Measurements from ENCODE around the gene AKR1B1. TPM values are rescaled to one million over a fixed set of nuclear protein-coding genes. Genes with fewer than 3 reads are reported as not detected.

The AKR1B1 gene
- polyA plus RNA-seq, 2 of the 4 experiments (the other 2 are of a cell fraction), result 1,636 to 6,205 TPM

- TF ChIP-seq FOSB (CRISPR knock-in tag; IDR thresholded peaks at IDR 0.05) (no peak), ZFP36 (IDR thresholded peaks at IDR 0.05; ENCODE audit: borderline replicate concordance, partially characterized antibody) (no peak), NR3C1 (IDR thresholded peaks at IDR 0.05) (no peak), MAFK (IDR thresholded peaks at IDR 0.05; ENCODE audit: partially characterized antibody) (no peak), EHMT2 (IDR thresholded peaks at IDR 0.05; ENCODE audit: low read depth) (no peak), TP53 (CRISPR knock-in tag; IDR thresholded peaks at IDR 0.05) (no peak), PHF8 (IDR thresholded peaks at IDR 0.05; ENCODE audit: borderline replicate concordance, low read depth) (no peak), RFX5 (IDR thresholded peaks at IDR 0.05) (no peak), FOSL2 (IDR thresholded peaks at IDR 0.05) (peak; percentile 52; the same call in 1 of the 2 replicates), FOSL2 (CRISPR knock-in tag; IDR thresholded peaks at IDR 0.05) (peak; percentile 85), CTCF (IDR thresholded peaks at IDR 0.05) (no peak), MAZ (IDR thresholded peaks at IDR 0.05; ENCODE audit: borderline replicate concordance, low read depth, low read length) (no peak), MYC (IDR thresholded peaks at IDR 0.05; ENCODE audit: borderline replicate concordance, low read length) (no peak), RNF2 (IDR thresholded peaks at IDR 0.05; ENCODE audit: borderline replicate concordance, low read depth) (no peak), POLR2A (IDR thresholded peaks at IDR 0.05; ENCODE audit: low read length) (no peak), HOXB13 (CRISPR knock-in tag; IDR thresholded peaks at IDR 0.05; ENCODE audit: low read depth) (no peak), RCOR1 (IDR thresholded peaks at IDR 0.05; ENCODE audit: low read depth, low read length) (no peak), KDM1A (IDR thresholded peaks at IDR 0.05; ENCODE audit: low read depth) (no peak), SREBF2 (IDR thresholded peaks at IDR 0.05) (no peak)
- TF ChIP-seq, protein P1, sequence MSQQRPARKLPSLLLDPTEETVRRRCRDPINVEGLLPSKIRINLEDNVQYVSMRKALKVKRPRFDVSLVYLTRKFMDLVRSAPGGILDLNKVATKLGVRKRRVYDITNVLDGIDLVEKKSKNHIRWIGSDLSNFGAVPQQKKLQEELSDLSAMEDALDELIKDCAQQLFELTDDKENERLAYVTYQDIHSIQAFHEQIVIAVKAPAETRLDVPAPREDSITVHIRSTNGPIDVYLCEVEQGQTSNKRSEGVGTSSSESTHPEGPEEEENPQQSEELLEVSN (IDR thresholded peaks at IDR 0.05; ENCODE audit: borderline replicate concordance, low read depth), result 0 out of 2 replicates have a peak, but pooled peaks have one; percentile 26
- TF ChIP-seq, protein P2, sequence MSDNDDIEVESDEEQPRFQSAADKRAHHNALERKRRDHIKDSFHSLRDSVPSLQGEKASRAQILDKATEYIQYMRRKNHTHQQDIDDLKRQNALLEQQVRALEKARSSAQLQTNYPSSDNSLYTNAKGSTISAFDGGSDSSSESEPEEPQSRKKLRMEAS (IDR thresholded peaks at IDR 0.05), result peak; percentile 81
- TF ChIP-seq, protein P3, sequence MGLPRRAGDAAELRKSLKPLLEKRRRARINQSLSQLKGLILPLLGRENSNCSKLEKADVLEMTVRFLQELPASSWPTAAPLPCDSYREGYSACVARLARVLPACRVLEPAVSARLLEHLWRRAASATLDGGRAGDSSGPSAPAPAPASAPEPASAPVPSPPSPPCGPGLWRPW (IDR thresholded peaks at IDR 0.05), result 0 out of 2 replicates have a peak, but pooled peaks have one; percentile 30
- TF ChIP-seq, protein P4, sequence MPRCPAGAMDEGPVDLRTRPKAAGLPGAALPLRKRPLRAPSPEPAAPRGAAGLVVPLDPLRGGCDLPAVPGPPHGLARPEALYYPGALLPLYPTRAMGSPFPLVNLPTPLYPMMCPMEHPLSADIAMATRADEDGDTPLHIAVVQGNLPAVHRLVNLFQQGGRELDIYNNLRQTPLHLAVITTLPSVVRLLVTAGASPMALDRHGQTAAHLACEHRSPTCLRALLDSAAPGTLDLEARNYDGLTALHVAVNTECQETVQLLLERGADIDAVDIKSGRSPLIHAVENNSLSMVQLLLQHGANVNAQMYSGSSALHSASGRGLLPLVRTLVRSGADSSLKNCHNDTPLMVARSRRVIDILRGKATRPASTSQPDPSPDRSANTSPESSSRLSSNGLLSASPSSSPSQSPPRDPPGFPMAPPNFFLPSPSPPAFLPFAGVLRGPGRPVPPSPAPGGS (IDR thresholded peaks at IDR 0.05), result no peak
Measured at GRCh38 chr7:134470864-134471263, 12.0 kb upstream of the AKR1B1 start (continued).

GRCh38 chr7:134469622-134470021 lies 10.7 kb upstream of the AKR1B1 start:
- H3K27ac ChIP-seq, result peak overlapping the region in 1 of 2 experiments; percentile 55; a peak in 2 of 6 replicates
- DNase-seq (ENCODE audit: low read depth in 1 of 2, low spot score in 1 of 2) (no peak), ATAC-seq (no peak), FAIRE-seq (no peak)
- H3K9me3 ChIP-seq, result peaks cover 41% of the 10 kb centered on the region
- WGBS (ENCODE audit: missing lambda C conversion rate), result 89% methylated on average over 9 of the region's 9 CpGs
- H3K4me1 ChIP-seq, result peaks cover 35% of the 10 kb centered on the region
- ChIA-PET CTCF (interaction anchor here (1.1 to 4.1 kb wide), 7 partner anchors 8 to 44 kb away, joined by 3 to 28 read pairs (median 19); partner anchors contain the start of gene AKR1B1), POLR2A (no interaction called here)
- no peak overlapping the region for H3K4me3 ChIP-seq
- H3K4me2 ChIP-seq, result no peak overlapping the region
- no peak for TF ChIP-seq ZC3H11A (IDR thresholded peaks at IDR 0.05)
- no peak for TF ChIP-seq NFE2L2 (conservative IDR thresholded peaks at IDR 0.05; ENCODE audit: low read length)
- TF ChIP-seq, protein P5, sequence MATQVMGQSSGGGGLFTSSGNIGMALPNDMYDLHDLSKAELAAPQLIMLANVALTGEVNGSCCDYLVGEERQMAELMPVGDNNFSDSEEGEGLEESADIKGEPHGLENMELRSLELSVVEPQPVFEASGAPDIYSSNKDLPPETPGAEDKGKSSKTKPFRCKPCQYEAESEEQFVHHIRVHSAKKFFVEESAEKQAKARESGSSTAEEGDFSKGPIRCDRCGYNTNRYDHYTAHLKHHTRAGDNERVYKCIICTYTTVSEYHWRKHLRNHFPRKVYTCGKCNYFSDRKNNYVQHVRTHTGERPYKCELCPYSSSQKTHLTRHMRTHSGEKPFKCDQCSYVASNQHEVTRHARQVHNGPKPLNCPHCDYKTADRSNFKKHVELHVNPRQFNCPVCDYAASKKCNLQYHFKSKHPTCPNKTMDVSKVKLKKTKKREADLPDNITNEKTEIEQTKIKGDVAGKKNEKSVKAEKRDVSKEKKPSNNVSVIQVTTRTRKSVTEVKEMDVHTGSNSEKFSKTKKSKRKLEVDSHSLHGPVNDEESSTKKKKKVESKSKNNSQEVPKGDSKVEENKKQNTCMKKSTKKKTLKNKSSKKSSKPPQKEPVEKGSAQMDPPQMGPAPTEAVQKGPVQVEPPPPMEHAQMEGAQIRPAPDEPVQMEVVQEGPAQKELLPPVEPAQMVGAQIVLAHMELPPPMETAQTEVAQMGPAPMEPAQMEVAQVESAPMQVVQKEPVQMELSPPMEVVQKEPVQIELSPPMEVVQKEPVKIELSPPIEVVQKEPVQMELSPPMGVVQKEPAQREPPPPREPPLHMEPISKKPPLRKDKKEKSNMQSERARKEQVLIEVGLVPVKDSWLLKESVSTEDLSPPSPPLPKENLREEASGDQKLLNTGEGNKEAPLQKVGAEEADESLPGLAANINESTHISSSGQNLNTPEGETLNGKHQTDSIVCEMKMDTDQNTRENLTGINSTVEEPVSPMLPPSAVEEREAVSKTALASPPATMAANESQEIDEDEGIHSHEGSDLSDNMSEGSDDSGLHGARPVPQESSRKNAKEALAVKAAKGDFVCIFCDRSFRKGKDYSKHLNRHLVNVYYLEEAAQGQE (IDR thresholded peaks at IDR 0.05), result no peak
- TF ChIP-seq EHMT2 (IDR thresholded peaks at IDR 0.05; ENCODE audit: low read depth), result no peak
- no peak for TF ChIP-seq RNF2 (IDR thresholded peaks at IDR 0.05; ENCODE audit: borderline replicate concordance, low read depth)
- TF ChIP-seq NPAS2 (CRISPR knock-in tag; IDR thresholded peaks at IDR 0.05; ENCODE audit: borderline replicate concordance), result no peak
- no peak for TF ChIP-seq HOXA7 (CRISPR knock-in tag; IDR thresholded peaks at IDR 0.05)
- TF ChIP-seq SREBF2 (IDR thresholded peaks at IDR 0.05), result no peak
- TF ChIP-seq PBX3 (IDR thresholded peaks at IDR 0.05), result no peak
- TF ChIP-seq HEYL (CRISPR knock-in tag; IDR thresholded peaks at IDR 0.05), result no peak

Measured in A549 (cell line).